SK-N-MC (cell line): Measurements from ENCODE around the gene WASF3.

Experiments
- EZH2 ChIP-seq: fragments of 200-600 bp; sonication (generic); IDR thresholded peaks from one replicate; pipeline ENCODE4 v1.6.1; 2017; ENCODE audit warnings: antibody characterized with exemption
- POLR2AphosphoS5 ChIP-seq: IDR thresholded peaks from 2 replicates; pipeline ENCODE4 v1.6.1; 2012; ENCODE audit warnings: mild to moderate bottlenecking, low read depth, low read length, borderline replicate concordance

DNA sequence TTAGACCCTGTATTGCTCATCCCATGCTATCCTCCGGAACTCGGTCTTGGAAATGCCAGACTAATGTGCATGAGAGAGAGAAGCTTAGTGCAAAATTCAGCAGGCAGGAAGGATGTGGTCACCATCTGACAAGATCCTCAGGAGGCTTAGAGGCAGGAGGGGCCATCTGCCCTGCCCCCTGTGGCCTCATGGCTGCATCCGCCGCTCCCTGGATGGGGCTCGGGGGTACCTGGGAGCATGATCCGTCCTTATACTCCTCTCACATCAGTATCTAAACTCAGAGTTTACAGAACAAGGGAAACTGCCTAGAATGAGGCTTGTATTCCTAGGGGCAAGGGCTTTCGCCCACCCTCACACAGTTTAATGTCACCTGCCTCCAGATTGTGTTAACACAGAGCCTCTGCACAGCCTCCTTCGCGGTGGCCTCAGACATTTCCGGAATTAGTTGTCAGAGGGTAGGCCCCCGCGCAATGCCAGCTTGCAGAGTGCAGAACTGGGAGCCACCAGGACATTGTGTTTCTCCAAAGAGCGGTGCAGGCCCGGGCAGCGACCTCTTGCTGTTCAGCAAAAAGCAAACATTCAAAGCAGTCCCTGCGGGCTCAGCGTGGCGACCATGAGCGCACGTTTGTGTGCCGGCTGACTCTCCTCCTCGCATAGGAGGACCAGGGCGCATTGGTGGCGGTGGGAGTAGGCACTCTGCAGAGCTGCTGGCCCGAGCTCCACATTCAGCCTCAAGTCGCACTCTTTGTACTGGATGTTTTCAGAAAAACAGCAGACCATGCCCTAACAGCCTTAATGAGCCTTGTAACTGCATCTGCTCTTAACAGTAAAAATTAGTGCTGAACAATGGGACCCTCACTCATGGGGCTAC, 164.0 kb downstream of the WASF3 start:
- no peak for TF ChIP-seq POLR2AphosphoS5
- no peak for TF ChIP-seq EZH2
